Measurements from ENCODE around the gene SCAF1. TPM values are rescaled to one million over a fixed set of nuclear protein-coding genes. Genes with fewer than 3 reads are reported as not detected.
A peak's percentile ranks its signal among the peaks of the same experiment; 100 is the strongest.

SCAF1 gene
- total and polyA plus RNA-seq, 2 of the 13 experiments (the other 11 are each of a cell fraction or from before 2014, with no cell fraction given) = 3.3 to 6.1 TPM

- TF ChIP-seq CENPBD1 (CRISPR knock-in tag; IDR thresholded peaks at IDR 0.05; ENCODE audit: borderline replicate concordance, low read depth) = no peak
- no peak for TF ChIP-seq ZNF800 (CRISPR knock-in tag; IDR thresholded peaks at IDR 0.05)
- TF ChIP-seq ONECUT2 (CRISPR knock-in tag; IDR thresholded peaks at IDR 0.05) = no peak
- no peak; the same call in 1 of the 2 replicates for TF ChIP-seq SIN3B (IDR thresholded peaks at IDR 0.05; ENCODE audit: low read length)
- TF ChIP-seq PHF21A (CRISPR knock-in tag; IDR thresholded peaks at IDR 0.05) = no peak
- no peak for TF ChIP-seq GRHL1 (CRISPR knock-in tag; conservative IDR thresholded peaks at IDR 0.05)
- TF ChIP-seq MXD4 (CRISPR knock-in tag; IDR thresholded peaks at IDR 0.05) = no peak
- no peak for TF ChIP-seq RERE (CRISPR knock-in tag; IDR thresholded peaks at IDR 0.05; ENCODE audit: low read depth)
- TF ChIP-seq KDM3A (CRISPR knock-in tag; IDR thresholded peaks at IDR 0.05; ENCODE audit: low read depth) = peak; percentile 72; the same call in 1 of the 2 replicates
- peak; percentile 64; the same call in 1 of the 2 replicates for TF ChIP-seq ZNF709 (CRISPR knock-in tag; IDR thresholded peaks at IDR 0.05)
- TF ChIP-seq KMT2A (CRISPR knock-in tag; IDR thresholded peaks at IDR 0.05) = peak; percentile 22; the same call in 1 of the 2 replicates
- no peak; the same call in 1 of the 2 replicates for TF ChIP-seq MED1 (CRISPR knock-in tag; IDR thresholded peaks at IDR 0.05)
- TF ChIP-seq TBX3 (IDR thresholded peaks at IDR 0.05; ENCODE audit: borderline replicate concordance) = peak; percentile 62; the same call in 1 of the 2 replicates
- no peak for TF ChIP-seq DBP (CRISPR knock-in tag; IDR thresholded peaks at IDR 0.05; ENCODE audit: not compliant biosample characterization)
- no peak for TF ChIP-seq ZBTB39 (CRISPR knock-in tag; IDR thresholded peaks at IDR 0.05)
Measured at GRCh38 chr19:49641688-49642491, at the start of gene SCAF1 (continued).

Measured in HepG2 (cell line).